Measurements from ENCODE around the gene ITGB5. TPM values are rescaled to one million over a fixed set of nuclear protein-coding genes. Genes with fewer than 3 reads are reported as not detected.

ITGB5 gene
- total RNA-seq, 1 experiment from 2014 or later = 77.8 TPM

DNA sequence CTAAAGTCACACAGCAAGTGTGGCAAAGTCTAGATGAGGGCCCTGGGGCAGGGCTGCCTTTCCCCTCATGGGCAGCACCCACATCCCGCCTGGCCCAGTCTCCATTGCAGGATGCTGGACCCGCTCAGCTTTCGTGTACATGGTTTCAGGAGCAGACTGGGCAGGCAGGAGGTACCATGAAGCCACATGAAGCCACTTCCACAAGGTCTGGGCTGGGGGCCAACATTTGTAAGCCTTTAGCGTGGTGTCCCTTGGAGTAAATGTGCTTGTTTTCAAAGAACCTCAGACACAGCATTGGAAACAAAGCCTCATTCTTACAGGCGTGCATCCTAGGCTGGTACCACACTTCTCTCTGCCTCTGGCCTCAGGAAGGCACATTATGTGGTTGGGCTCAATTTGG, 122.4 kb downstream of the ITGB5 start:
- intact Hi-C loops (cut with micrococcal nuclease) = loop anchor here (5.0 to 10.0 kb wide), 3 partner anchors 200 to 818 kb away; no protein-coding TSS in a partner anchor
- H3K4me3 ChIP-seq (replicated peaks in 1 of 2; ENCODE audit: low read depth in 1 of 2, low read length in 2 of 2) = no peak overlapping the region
- no peak overlapping the region for H3K27ac ChIP-seq (ENCODE audit: low read depth, low read length)
- no peak overlapping the region for H3K9ac ChIP-seq (ENCODE audit: low read length)
- no peak overlapping the region for H3K4me2 ChIP-seq (ENCODE audit: low read length)
- H3K27me3 ChIP-seq (ENCODE audit: insufficient read depth, low read length) = no peaks in the 10 kb centered on the region
- TF ChIP-seq, protein P1, sequence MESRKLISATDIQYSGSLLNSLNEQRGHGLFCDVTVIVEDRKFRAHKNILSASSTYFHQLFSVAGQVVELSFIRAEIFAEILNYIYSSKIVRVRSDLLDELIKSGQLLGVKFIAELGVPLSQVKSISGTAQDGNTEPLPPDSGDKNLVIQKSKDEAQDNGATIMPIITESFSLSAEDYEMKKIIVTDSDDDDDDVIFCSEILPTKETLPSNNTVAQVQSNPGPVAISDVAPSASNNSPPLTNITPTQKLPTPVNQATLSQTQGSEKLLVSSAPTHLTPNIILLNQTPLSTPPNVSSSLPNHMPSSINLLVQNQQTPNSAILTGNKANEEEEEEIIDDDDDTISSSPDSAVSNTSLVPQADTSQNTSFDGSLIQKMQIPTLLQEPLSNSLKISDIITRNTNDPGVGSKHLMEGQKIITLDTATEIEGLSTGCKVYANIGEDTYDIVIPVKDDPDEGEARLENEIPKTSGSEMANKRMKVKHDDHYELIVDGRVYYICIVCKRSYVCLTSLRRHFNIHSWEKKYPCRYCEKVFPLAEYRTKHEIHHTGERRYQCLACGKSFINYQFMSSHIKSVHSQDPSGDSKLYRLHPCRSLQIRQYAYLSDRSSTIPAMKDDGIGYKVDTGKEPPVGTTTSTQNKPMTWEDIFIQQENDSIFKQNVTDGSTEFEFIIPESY (IDR thresholded peaks at IDR 0.05; ENCODE audit: extremely low read depth, insufficient replicate concordance, low read length) = no peak
- TF ChIP-seq CEBPB (IDR thresholded peaks at IDR 0.05; ENCODE audit: low read depth) (no peak), SIN3A (IDR thresholded peaks at IDR 0.05; ENCODE audit: low read depth) (no peak), EZH2phosphoT487 (IDR thresholded peaks at IDR 0.05; ENCODE audit: borderline replicate concordance) (no peak), POLR2AphosphoS5 (IDR thresholded peaks at IDR 0.05; ENCODE audit: low read depth, low read length) (no peak), EGR1 (IDR thresholded peaks at IDR 0.05; ENCODE audit: low read depth) (no peak), JUND (IDR thresholded peaks at IDR 0.05) (no peak), SP1 (IDR thresholded peaks at IDR 0.05; ENCODE audit: low read depth) (no peak), SRF (IDR thresholded peaks at IDR 0.05; ENCODE audit: low read depth) (no peak), ELF1 (IDR thresholded peaks at IDR 0.05; ENCODE audit: borderline replicate concordance, low read depth) (no peak), ZFX (IDR thresholded peaks at IDR 0.05) (no peak), ZNF274 (IDR thresholded peaks at IDR 0.05; ENCODE audit: low read depth, low read length) (no peak), FOSL1 (IDR thresholded peaks at IDR 0.05; ENCODE audit: low read depth) (no peak)
- TF ChIP-seq, protein P2, sequence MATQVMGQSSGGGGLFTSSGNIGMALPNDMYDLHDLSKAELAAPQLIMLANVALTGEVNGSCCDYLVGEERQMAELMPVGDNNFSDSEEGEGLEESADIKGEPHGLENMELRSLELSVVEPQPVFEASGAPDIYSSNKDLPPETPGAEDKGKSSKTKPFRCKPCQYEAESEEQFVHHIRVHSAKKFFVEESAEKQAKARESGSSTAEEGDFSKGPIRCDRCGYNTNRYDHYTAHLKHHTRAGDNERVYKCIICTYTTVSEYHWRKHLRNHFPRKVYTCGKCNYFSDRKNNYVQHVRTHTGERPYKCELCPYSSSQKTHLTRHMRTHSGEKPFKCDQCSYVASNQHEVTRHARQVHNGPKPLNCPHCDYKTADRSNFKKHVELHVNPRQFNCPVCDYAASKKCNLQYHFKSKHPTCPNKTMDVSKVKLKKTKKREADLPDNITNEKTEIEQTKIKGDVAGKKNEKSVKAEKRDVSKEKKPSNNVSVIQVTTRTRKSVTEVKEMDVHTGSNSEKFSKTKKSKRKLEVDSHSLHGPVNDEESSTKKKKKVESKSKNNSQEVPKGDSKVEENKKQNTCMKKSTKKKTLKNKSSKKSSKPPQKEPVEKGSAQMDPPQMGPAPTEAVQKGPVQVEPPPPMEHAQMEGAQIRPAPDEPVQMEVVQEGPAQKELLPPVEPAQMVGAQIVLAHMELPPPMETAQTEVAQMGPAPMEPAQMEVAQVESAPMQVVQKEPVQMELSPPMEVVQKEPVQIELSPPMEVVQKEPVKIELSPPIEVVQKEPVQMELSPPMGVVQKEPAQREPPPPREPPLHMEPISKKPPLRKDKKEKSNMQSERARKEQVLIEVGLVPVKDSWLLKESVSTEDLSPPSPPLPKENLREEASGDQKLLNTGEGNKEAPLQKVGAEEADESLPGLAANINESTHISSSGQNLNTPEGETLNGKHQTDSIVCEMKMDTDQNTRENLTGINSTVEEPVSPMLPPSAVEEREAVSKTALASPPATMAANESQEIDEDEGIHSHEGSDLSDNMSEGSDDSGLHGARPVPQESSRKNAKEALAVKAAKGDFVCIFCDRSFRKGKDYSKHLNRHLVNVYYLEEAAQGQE (IDR thresholded peaks at IDR 0.05; ENCODE audit: low read depth) = no peak
- TF ChIP-seq, protein P3, sequence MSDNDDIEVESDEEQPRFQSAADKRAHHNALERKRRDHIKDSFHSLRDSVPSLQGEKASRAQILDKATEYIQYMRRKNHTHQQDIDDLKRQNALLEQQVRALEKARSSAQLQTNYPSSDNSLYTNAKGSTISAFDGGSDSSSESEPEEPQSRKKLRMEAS (IDR thresholded peaks at IDR 0.05) = no peak
- TF ChIP-seq, protein P4, sequence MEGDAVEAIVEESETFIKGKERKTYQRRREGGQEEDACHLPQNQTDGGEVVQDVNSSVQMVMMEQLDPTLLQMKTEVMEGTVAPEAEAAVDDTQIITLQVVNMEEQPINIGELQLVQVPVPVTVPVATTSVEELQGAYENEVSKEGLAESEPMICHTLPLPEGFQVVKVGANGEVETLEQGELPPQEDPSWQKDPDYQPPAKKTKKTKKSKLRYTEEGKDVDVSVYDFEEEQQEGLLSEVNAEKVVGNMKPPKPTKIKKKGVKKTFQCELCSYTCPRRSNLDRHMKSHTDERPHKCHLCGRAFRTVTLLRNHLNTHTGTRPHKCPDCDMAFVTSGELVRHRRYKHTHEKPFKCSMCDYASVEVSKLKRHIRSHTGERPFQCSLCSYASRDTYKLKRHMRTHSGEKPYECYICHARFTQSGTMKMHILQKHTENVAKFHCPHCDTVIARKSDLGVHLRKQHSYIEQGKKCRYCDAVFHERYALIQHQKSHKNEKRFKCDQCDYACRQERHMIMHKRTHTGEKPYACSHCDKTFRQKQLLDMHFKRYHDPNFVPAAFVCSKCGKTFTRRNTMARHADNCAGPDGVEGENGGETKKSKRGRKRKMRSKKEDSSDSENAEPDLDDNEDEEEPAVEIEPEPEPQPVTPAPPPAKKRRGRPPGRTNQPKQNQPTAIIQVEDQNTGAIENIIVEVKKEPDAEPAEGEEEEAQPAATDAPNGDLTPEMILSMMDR (IDR thresholded peaks at IDR 0.05 in 2 of 3, conservative IDR thresholded peaks at IDR 0.05 in 1 of 3; ENCODE audit: borderline replicate concordance in 1 of 3, insufficient read depth in 1 of 3, low read depth in 2 of 3, low read length in 2 of 3) = no peak
- TF ChIP-seq, protein P5, sequence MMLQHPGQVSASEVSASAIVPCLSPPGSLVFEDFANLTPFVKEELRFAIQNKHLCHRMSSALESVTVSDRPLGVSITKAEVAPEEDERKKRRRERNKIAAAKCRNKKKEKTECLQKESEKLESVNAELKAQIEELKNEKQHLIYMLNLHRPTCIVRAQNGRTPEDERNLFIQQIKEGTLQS (IDR thresholded peaks at IDR 0.05) = no peak
- H4K20me1 ChIP-seq (ENCODE audit: insufficient read depth) = no peaks in the 10 kb centered on the region
- H3K36me3 ChIP-seq (ENCODE audit: control insufficient read depth in 1 of 2, insufficient read depth in 2 of 2, low read length in 2 of 2) = peaks cover 0 to 3% of the 10 kb centered on the region in 2 experiments; a peak in 1 of 4 replicates
- CTCF ChIA-PET = interaction anchor here (2.7 kb wide), 1 partner anchor 136 kb away, joined by 10 read pairs; no protein-coding TSS in a partner anchor
- POLR2A ChIA-PET = no interaction called here
- H3K4me1 ChIP-seq (ENCODE audit: control insufficient read depth in 1 of 2, insufficient read depth in 2 of 2, low read length in 2 of 2) = peaks cover 0 to 11% of the 10 kb centered on the region in 2 experiments; a peak in 1 of 4 replicates
- H3K9me3 ChIP-seq (ENCODE audit: control insufficient read depth in 1 of 2, insufficient read depth in 1 of 2, low read depth in 1 of 2, low read length in 2 of 2) = no peaks in the 10 kb centered on the region
- no peak for ATAC-seq
- no peaks in the 10 kb centered on the region for H3K9me2 ChIP-seq (ENCODE audit: insufficient read depth)
- H2AFZ ChIP-seq (ENCODE audit: low read depth, low read length, poor library complexity, severe bottlenecking) = no peak overlapping the region
- BruUV-seq (replicated peaks) = no TSS peak
- no peaks in the 10 kb centered on the region for H3K79me2 ChIP-seq (ENCODE audit: insufficient read depth, low read length)
- no peak for DNase-seq (ENCODE audit: low read depth, low spot score)
- RAD21 ChIA-PET (ENCODE audit: low non-redundant PET in 1 of 2, low total read pairs in 2 of 2, uncharacterized antibody in 2 of 2, unreplicated experiment in 2 of 2) = no interaction called here
